GM18907 (cell line): ENCODE measurements around the gene CPLX1.
"Not testable (repeated sequence)": the region's sequence is repeated elsewhere in the genome, so short reads cannot be mapped to it uniquely, and the experiment has no call there.

Experiments
- ATAC-seq: cut with Tn5 transposase; IDR thresholded peaks from one replicate; pipeline ENCODE4 v1.9.1; 2021; ENCODE audit warnings: mild to moderate bottlenecking, moderate library complexity; ENCODE audit not compliant: unreplicated experiment

CPLX1 gene

GRCh38 chr4:780716-781492 is 45.0 kb downstream of the CPLX1 start:
- peak; percentile 14 for ATAC-seq

GRCh38 chr4:780255-780654 is 45.7 kb downstream of the CPLX1 start:
- not testable (repeated sequence) for ATAC-seq

- no peak for ATAC-seq
Observed at GRCh38 chr4:779555-779954, 46.4 kb downstream of the CPLX1 start.

- ATAC-seq: no peak
Observed at GRCh38 chr4:777520-778262, 48.2 kb downstream of the CPLX1 start.

GRCh38 chr4:776743-777441 is 49.0 kb downstream of the CPLX1 start:
- ATAC-seq: no peak

DNA sequence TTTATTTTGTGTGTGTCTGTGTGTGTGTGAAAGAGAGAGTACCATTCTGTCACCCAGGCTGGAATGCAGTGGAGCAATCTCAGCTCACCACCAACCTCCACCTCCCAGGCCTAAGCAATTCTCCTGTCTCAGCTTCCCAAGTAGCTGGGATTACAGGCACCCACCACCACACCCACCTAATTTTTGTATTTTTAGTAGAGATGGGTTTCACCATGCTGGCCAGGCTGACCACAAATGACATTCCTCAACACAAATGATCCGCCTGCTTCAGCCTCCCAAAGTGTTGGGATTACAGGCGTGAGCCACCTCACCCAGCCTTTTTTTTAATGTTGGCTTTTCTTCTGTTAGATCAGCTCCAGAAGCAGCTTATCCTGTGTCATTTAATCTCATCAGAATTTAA is 50.4 kb downstream of the CPLX1 start:
- ATAC-seq: not testable (repeated sequence)

DNA sequence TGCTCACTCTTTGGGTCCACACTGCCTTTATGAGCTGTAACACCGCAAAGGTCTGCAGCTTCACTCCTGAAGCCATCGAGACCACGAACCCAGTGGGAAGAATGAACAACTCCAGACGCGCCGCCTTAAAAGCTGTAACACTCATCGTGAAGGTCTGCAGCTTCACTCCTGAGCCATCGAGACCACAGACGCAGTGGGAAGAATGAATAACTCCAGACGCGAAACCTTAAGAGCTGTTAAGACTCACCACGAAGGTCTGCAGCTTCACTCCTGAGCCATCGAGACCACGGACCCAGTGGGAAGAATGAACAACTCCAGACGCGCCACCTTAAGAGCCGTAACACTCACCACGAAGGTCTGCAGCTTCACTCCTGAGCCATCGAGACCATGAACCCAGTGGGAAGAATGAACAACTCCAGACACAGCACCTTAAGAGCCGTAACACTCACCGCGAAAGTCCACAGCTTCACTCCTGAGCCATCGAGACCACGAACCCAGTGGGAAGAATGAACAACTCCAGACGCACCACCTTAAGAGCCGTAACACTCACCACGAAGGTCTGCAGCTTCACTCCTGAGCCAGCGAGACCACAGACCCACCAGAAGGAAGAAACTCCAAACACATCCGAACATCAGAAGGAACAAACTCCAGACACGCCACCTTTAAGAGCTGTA is 51.4 kb downstream of the CPLX1 start:
- ATAC-seq: not testable (repeated sequence)

- ATAC-seq: no peak
Observed at GRCh38 chr4:773214-773613, 52.7 kb downstream of the CPLX1 start.

DNA sequence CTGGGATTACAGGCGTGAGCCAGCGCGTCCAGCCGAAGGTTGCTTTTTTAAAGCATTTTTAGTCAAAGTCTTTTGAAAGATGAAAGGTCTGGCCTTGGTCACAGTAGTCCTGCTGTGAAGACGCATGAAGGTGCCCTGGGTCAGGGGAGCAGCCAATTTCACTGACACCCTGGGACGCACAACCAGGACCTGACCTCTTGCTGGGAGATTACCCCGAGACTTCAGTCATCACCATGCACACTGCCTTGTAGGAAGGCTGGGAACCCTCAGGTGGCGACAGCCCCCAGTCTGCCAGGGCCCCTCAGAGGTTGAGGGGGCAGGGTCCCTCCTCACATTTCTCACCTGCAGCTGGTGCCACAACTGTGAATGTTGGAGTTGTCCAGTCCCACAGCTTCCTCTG is 53.2 kb downstream of the CPLX1 start:
- no peak for ATAC-seq

DNA sequence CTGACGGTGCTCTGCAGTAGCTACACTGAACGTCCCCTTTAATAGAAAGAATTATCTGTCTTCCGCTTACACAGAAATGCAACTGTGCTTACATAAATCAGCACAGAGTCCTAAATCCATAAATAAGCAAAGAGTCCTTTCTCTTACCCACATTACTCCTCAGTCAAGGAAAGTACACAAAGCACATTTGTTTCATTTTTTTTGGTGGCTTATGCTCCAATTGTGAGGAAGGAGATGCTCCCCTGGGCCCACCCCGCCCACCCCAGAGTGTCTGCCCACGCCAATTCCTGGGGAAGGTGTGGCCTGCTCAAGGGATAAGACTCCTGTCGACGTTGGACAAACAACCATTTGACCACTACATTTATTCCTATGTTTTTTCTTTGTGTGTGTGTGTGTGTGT is 53.8 kb downstream of the CPLX1 start:
- ATAC-seq: no peak

DNA sequence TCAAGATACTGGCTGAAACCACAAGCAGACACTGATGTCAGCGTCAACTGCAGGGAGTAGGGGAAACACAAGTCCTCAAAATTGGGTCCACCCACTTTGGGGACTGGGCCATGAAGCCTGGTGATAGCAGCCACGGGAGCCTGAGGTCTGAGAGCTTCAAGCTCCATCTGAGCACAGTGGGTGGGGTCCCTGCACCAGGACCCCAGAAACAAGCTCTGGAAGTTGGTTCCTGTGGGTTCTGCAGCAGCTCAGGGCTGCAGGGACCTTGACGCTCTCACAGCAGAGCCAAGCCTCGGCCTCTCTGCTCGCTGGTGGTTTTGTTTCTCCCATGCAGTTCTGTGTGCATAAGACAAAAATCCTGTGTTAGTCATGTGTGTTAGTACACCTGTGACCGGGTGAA is 54.5 kb downstream of the CPLX1 start:
- no peak for ATAC-seq

DNA sequence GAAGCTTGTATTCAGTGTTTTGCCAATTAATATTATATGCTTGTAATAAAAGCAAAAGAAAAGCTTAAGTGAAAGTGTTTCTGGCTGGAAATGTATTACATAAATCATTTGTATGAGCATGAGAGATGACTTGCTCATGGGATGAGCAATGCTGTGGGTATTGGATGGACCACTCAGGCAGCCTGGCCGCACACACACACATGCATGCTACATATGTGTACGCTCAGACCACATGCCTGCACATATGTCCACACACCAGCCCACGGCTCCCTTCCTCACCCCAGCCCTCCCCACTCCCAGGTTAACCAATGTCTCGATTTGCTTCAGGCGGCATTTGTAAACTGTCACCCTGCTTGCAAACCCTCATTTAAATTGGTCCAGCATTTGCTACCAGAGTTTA is 55.9 kb downstream of the CPLX1 start:
- no peak for ATAC-seq

- no peak for ATAC-seq
Observed at GRCh38 chr4:769511-769910, 56.4 kb downstream of the CPLX1 start.

- no peak for ATAC-seq
Observed at GRCh38 chr4:768995-769394, 56.9 kb downstream of the CPLX1 start.

GRCh38 chr4:768076-768475 is 57.9 kb downstream of the CPLX1 start:
- ATAC-seq: no peak

GRCh38 chr4:766559-767283 is 59.2 kb downstream of the CPLX1 start:
- ATAC-seq: no peak

- ATAC-seq: no peak
Observed at GRCh38 chr4:766152-766515, 59.8 kb downstream of the CPLX1 start.

GRCh38 chr4:764405-765169 is 61.3 kb downstream of the CPLX1 start:
- ATAC-seq: no peak

DNA sequence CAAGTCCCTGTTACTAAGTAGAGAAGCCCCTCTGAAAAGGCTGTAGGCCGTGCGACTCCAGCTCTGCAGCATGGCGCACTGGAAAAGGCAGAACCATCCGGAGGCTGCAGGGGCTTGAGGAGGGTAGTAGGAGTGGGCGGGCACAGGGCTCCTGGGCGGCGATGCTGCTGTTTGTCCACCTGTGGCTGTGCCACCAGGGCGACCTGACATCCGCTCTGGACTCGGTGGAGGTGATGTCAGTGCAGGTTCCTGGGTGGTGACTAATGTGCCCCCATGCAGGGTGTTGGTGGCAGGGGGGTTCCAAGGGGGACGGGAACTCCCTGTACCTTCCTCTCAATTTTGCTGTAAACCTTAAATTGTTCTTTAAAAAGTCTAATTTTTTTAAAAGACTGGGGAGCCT is 62.0 kb downstream of the CPLX1 start:
- no peak for ATAC-seq
